NCI-H345 treated with DMSO at 0.1 percent for 48 hours (cell line): ENCODE data around the gene GAA.
"Not testable (repeated sequence)": the region's sequence is repeated elsewhere in the genome, so short reads cannot be mapped to it uniquely, and the experiment has no call there.

ENCODE experiments used
- DNase-seq: peaks from one replicate; lab custom pipeline; 2025; ENCODE audit not compliant: unreplicated experiment; lab: John Stamatoyannopoulos, UW

The GAA gene

GRCh38 chr17:80083136-80083661 is 18.2 kb upstream of the GAA start:
- no peak for DNase-seq

DNA sequence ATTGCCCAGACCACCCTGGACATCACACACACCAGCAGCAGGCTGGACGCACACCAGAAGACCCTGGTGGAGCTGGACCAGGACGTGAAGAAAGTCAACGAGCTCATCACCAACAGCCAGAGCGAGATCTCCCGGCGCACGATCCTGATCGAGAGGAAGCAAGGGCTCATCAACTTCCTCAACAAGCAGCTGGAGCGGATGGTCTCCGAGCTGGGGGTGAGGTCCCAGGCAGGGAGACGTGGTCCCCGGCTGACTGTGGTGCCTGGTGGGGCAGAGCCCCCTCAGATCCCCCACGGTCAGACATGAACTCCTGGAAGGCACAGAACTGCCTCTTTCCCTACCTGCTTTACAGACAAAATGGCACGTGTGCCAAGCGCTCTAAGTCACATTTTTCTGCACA is 16.6 kb upstream of the GAA start:
- no peak for DNase-seq

DNA sequence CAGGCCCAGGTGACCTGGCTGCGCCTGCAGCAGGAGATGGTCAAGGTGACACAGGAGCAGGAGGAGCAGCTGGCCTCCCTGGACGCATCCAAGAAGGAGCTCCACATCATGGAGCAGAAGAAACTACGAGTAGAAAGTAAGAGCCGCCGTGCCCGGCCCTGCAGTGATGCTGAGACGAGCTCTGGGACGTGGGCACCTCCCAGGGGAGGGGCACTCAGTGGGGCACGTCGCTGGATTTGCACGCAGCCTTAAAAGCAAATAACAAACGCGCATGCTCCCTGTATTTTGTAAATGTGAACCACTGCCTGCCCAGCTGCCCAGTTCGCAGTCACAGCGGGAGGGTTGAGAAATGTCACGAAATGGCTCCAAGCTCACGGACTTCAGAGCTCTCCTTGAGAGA is 15.3 kb upstream of the GAA start:
- DNase-seq: no peak

DNA sequence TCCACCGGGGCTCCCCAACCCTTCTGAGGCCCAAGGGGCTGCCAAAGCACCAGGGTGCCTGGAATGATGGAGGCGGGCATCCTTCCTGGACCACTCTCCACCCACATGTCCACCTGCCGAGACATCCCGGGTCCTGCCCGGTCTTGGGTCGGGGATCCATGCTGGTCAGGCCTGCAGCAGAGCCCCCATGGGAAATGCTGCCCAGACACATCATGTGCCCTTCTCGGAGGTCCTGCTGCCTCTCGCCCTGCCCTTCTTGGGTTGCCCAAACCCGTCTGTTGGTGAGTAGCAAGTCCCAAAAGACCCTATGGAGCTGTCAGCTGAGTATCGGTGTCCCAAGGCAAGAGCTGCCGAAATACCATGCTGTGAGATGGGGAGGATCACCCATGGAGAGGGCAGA is 14.8 kb upstream of the GAA start:
- DNase-seq: no peak

GRCh38 chr17:80087346-80088265 is 13.8 kb upstream of the GAA start:
- no peak for DNase-seq

DNA sequence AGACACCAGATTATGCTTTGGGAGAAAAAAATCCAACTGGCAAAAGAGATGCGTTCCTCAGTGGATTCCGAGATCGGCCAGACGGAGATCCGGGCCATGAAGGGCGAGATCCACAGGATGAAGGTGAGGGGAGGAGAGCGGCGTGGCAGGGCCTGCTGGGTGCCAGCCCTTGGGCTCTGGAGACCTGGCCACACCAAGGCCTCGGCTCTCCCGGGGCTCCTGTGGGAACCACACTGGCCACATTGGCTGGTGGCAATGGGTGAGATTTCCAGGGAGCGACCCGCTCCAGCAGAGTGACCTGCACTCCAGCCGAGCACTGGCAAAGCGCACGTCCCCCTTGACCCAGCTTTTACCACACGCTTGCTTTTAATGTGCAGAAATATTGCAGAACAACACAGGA is 11.6 kb upstream of the GAA start:
- no peak for DNase-seq

GRCh38 chr17:80090164-80090563 is 11.2 kb upstream of the GAA start:
- DNase-seq: not testable (repeated sequence)

DNA sequence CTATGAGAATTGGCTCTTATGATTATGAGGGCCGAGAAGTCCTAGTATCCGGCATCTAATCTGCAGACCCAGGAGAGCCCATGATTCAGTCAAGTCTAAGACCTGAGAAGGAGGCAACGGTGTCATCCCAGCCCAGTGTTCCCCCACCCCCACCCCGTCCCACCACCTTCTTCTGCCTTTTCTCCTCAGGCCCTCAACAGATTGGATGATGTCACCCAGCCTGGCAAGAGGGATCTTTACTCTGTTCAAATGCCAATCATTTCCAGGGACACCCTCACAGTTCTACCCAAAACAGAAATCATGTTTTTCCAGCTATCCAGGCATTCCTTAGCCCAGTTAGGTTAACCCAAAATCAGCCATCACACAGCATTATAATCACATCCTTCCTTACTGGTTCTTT is 10.0 kb upstream of the GAA start:
- no peak for DNase-seq

DNA sequence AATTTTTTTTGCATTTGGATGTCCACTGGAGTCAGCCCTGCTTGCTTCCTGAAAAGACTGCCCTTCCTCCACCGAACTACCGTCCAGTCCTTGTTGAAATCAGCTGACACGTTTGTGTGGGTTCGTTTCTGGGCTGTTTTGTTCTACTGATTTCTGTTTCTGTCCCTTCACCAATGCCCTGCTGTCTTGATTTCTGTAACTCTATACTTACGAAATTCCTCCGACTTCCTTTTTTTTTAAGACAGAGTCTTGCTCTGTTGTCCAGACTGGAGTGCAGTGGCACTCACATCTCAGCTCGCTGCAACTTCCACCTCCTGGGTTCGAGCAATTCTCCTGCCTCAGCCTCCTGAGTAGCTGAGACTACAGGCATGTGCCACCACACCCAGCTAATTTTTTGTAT is 8.4 kb upstream of the GAA start:
- DNase-seq: no peak

DNA sequence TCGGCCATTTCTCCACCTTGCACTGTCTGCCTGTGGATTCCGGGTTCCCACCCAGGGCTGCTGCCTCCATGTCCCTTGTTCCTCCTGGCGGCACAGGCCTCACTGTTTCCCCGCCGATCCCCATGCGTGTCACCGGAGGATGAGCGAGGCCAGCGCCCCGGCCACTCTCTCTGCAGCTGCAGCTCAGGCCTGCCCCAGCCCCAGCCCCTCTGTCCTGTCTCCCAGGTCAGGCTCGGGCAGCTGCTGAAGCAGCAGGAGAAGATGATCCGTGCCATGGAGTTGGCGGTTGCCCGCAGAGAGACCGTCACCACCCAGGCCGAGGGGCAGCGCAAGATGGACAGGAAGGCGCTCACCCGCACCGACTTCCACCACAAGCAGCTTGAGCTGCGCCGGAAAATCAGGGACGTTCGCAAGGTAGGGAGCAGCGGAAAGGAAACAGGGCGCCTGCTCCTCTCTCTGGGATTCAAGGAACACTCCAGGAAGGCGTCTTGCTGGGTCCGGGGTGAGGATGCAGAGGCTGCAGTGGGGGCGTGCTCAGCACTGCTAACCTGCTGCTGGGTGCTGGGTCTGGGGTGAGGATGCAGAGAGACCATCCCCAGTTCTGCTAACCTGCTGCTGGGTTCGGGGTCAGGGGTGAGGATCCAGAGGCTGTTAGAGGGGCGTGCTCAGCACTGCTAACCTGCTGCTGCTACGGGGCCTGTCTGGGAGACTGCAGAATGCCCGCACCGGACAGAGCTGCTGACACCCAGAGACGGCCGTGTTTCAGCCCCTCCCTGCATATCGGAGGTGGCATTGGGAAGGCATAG is 6.1 kb upstream of the GAA start:
- no peak for DNase-seq

- DNase-seq: no peak
Observed at GRCh38 chr17:80095844-80096475, 5.4 kb upstream of the GAA start.

GRCh38 chr17:80096561-80097021 is 4.8 kb upstream of the GAA start:
- no peak for DNase-seq

DNA sequence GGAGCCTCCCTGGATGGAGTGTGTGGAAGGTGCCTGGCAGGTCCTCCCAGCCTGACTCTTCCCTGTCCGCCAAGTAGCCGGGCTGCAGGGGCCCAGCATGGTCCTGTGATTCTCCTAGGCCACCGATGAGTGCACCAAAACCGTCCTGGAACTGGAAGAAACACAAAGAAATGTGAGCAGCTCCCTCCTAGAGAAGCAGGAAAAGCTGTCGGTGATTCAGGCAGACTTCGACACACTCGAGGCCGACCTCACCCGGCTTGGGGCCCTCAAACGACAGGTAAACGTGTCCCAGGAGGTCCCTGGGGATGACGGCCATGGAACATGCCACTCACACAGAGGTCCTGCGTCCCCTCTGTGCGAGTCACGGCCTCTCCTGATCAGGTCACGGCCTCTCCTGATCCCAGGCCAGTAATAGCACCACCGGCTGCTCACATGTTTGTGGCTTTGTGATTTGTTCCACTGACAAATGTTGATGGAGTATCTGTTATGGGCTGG is 4.2 kb upstream of the GAA start:
- no peak for DNase-seq

- DNase-seq: no peak
Observed at GRCh38 chr17:80097844-80098691, 3.3 kb upstream of the GAA start.

GRCh38 chr17:80099291-80100034 is 1.9 kb upstream of the GAA start:
- DNase-seq: no peak

DNA sequence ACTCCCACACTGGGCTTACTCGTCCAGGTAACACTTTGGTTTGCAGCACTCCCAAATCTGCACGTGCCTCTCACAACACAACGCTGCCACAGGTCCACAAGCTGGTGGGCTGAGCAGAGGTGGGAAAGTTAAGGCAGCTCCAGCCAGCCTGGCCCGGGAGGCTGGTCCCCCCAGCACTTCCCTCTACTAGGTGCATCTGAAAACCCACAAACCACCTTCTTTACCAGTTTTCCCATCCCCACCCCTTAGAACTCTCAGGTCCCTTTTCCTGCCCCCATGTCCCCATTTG is 1.4 kb upstream of the GAA start:
- no peak for DNase-seq

DNA sequence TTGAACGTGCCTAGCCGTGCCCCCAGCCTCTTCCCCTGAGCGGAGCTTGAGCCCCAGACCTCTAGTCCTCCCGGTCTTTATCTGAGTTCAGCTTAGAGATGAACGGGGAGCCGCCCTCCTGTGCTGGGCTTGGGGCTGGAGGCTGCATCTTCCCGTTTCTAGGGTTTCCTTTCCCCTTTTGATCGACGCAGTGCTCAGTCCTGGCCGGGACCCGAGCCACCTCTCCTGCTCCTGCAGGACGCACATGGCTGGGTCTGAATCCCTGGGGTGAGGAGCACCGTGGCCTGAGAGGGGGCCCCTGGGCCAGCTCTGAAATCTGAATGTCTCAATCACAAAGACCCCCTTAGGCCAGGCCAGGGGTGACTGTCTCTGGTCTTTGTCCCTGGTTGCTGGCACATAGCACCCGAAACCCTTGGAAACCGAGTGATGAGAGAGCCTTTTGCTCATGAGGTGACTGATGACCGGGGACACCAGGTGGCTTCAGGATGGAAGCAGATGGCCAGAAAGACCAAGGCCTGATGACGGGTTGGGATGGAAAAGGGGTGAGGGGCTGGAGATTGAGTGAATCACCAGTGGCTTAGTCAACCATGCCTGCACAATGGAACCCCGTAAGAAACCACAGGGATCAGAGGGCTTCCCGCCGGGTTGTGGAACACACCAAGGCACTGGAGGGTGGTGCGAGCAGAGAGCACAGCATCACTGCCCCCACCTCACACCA is 724 bp downstream of the GAA start:
- peak; percentile 16 for DNase-seq

- no peak for DNase-seq
Observed at GRCh38 chr17:80102664-80103448, 1.5 kb downstream of the GAA start.
